GM12878 (cell line): ENCODE measurements around the gene MRRF. TPM values are rescaled to one million over a fixed set of nuclear protein-coding genes. Genes with fewer than 3 reads are reported as not detected.

Experiments
- ATAC-seq: fragments of 200-7000 bp; cut with Tn5 transposase; 3 replicates; pipeline ENCODE4 v1.9.1; 2020; ENCODE audit warnings: mild to moderate bottlenecking, moderate library complexity
- BruUV-seq: library from RNA; stranded (reverse); fragments of 400-500 nt; replicated peaks from 2 replicates; lab custom pipeline; 2021; lab: Mats Ljungman, UMichigan
- CTCF ChIA-PET: fragments of 300-600 bp; sonication (Branson Sonifier 250); formaldehyde crosslinking; extraction: SDS; loops from one replicate; lab custom pipeline; 2021; ENCODE audit warnings: inconsistent platforms; lab: Yijun Ruan, JAX
- POLR2A ChIA-PET: fragments of 350-600 bp; formaldehyde crosslinking; extraction: SDS; loops from one replicate; lab custom pipeline; 2021; ENCODE audit warnings: inconsistent platforms; lab: Charles Lee
- RAD21 ChIA-PET: fragments of 300-600 bp; sonication (Branson Sonifier 250); formaldehyde crosslinking; loops from one replicate; lab custom pipeline; 2023; ENCODE audit warnings: antibody characterized with exemption; ENCODE audit not compliant: unreplicated experiment; lab: Charles Lee
- SMC1A ChIA-PET: fragments of 300-600 bp; sonication (Branson Sonifier 250); formaldehyde crosslinking; loops from one replicate; lab custom pipeline; 2023; ENCODE audit not compliant: unreplicated experiment, uncharacterized antibody; lab: Charles Lee
- DNase-seq: peaks from one replicate; pipeline ENCODE4 v3.0.0-alpha.2; 2011; ENCODE audit warnings: low read depth, low spot score
- FAIRE-seq: peaks from 3 replicates; lab custom pipeline; 2011; peaks lifted over from hg19 to GRCh38; lab: Jason Lieb, UNC
- H2AFZ ChIP-seq: 2 replicates; pipeline ENCODE4 v1.6.0; 2011; ENCODE audit warnings: low read depth, low read length, control low read depth; ENCODE audit not compliant: control insufficient read depth
- H3K27ac ChIP-seq: 2 replicates; pipeline ENCODE4 v1.5.1; 2011; ENCODE audit warnings: control low read depth; ENCODE audit not compliant: control insufficient read depth, insufficient read depth
- H3K27me3 ChIP-seq, 2 experiments: replicated peaks in 1 of 2; 2 replicates each; pipeline versions ENCODE4 v1.6.0 to v1.6.1; 2011; ENCODE audit warnings: low read length in 1 of 2; ENCODE audit not compliant: control insufficient read depth in 2 of 2, insufficient read depth in 2 of 2
- H3K36me3 ChIP-seq, 2 experiments: 2 replicates each; pipeline ENCODE4 v1.5.1; 2011; ENCODE audit warnings: low read length in 1 of 2; ENCODE audit not compliant: control insufficient read depth in 2 of 2, insufficient read depth in 2 of 2
- H3K4me1 ChIP-seq: 2 replicates; pipeline ENCODE4 v1.6.1; 2011; ENCODE audit warnings: mild to moderate bottlenecking, low read length, moderate library complexity, mixed read lengths; ENCODE audit not compliant: control insufficient read depth, insufficient read depth
- H3K4me2 ChIP-seq: 2 replicates; pipeline ENCODE4 v1.6.0; 2011; ENCODE audit warnings: control low read depth; ENCODE audit not compliant: control insufficient read depth, insufficient read depth
- H3K4me3 ChIP-seq: fragments of 200-600 bp; sonication (generic); 2 replicates; pipeline ENCODE4 v1.5.1; 2016
- H3K79me2 ChIP-seq: 2 replicates; pipeline ENCODE4 v1.6.0; 2011; ENCODE audit warnings: low read length; ENCODE audit not compliant: control insufficient read depth, insufficient read depth
- H3K9ac ChIP-seq: 2 replicates; pipeline ENCODE4 v1.8.0; 2011; ENCODE audit warnings: low read length, control low read depth, mixed read lengths; ENCODE audit not compliant: control insufficient read depth, insufficient read depth
- H3K9me3 ChIP-seq: replicated peaks from 3 replicates; pipeline ENCODE4 v1.5.1; 2011; ENCODE audit warnings: mild to moderate bottlenecking, low read length; ENCODE audit not compliant: control insufficient read depth, insufficient read depth
- H4K20me1 ChIP-seq: 2 replicates; pipeline ENCODE4 v1.6.0; 2011; ENCODE audit not compliant: control insufficient read depth, insufficient read depth
- ATF3 ChIP-seq: IDR thresholded peaks from 2 replicates; pipeline ENCODE4 v1.6.1; 2011; ENCODE audit warnings: low read depth, mild to moderate bottlenecking, low read length, moderate library complexity, borderline replicate concordance; ENCODE audit errors: extremely low read depth
- ATF7 ChIP-seq: fragments of 450-650 bp; IDR thresholded peaks from 2 replicates; pipeline ENCODE4 v1.6.1; 2016; ENCODE audit warnings: low read depth, mild to moderate bottlenecking
- BCL11A ChIP-seq: IDR thresholded peaks from 2 replicates; pipeline ENCODE4 v1.6.1; 2011; ENCODE audit warnings: low read depth, low read length
- CBFB ChIP-seq: IDR thresholded peaks from 2 replicates; pipeline ENCODE4 v1.6.1; 2016; ENCODE audit warnings: antibody characterized with exemption, low read depth
- CREB1 ChIP-seq: IDR thresholded peaks from 2 replicates; pipeline ENCODE4 v1.6.1; 2012; ENCODE audit warnings: low read depth, mild to moderate bottlenecking, inconsistent platforms
- ESRRA ChIP-seq: IDR thresholded peaks from 2 replicates; pipeline ENCODE4 v1.6.1; 2012; ENCODE audit warnings: mild to moderate bottlenecking, low read length, improper control_type of control experiment
- EZH2 ChIP-seq: IDR thresholded peaks from 2 replicates; pipeline ENCODE4 v1.6.1; 2012; ENCODE audit warnings: low read depth, mild to moderate bottlenecking, control low read depth, inconsistent platforms, low read length, borderline replicate concordance; ENCODE audit not compliant: control insufficient read depth
- HDAC6 ChIP-seq: fragments of 200-600 bp; sonication (generic); IDR thresholded peaks from one replicate; pipeline ENCODE4 v1.8.0; 2017; ENCODE audit warnings: antibody characterized with exemption; ENCODE audit not compliant: unreplicated experiment
- HDGF ChIP-seq: fragments of 450-650 bp; IDR thresholded peaks from 2 replicates; pipeline ENCODE4 v1.6.1; 2016; ENCODE audit warnings: antibody characterized with exemption
- JUND ChIP-seq: IDR thresholded peaks from 2 replicates; pipeline ENCODE4 v1.6.1; 2012; ENCODE audit warnings: low read depth, mild to moderate bottlenecking, low read length, improper control_type of control experiment, moderate library complexity
- MYC ChIP-seq: IDR thresholded peaks from 2 replicates; pipeline ENCODE4 v1.6.1; 2011; ENCODE audit warnings: mild to moderate bottlenecking, low read length, moderate library complexity, inconsistent platforms; ENCODE audit not compliant: insufficient read depth, insufficient replicate concordance, insufficient read length, severe bottlenecking
- NFIC ChIP-seq: IDR thresholded peaks from 2 replicates; pipeline ENCODE4 v1.6.1; 2012; ENCODE audit warnings: low read depth, mild to moderate bottlenecking, inconsistent platforms, low read length, moderate library complexity
- NFYA ChIP-seq: IDR thresholded peaks from 2 replicates; pipeline ENCODE4 v1.6.1; 2011; ENCODE audit warnings: low read depth, mild to moderate bottlenecking, low read length, improper control_type of control experiment, borderline replicate concordance
- RAD21 ChIP-seq: IDR thresholded peaks from 2 replicates; pipeline ENCODE4 v1.6.1; 2011; ENCODE audit warnings: mild to moderate bottlenecking, low read depth, low read length, moderate library complexity; ENCODE audit not compliant: insufficient read depth
- ZZZ3 ChIP-seq: IDR thresholded peaks from 2 replicates; pipeline ENCODE4 v1.6.1; 2011; ENCODE audit warnings: low read depth; ENCODE audit not compliant: control insufficient read depth, insufficient read length
- WGBS: methylation state at CpG from one replicate; pipeline ENCODE4 v1.1.6; 2016; ENCODE audit warnings: low lambda C conversion rate; ENCODE audit not compliant: insufficient replicate concordance, insufficient coverage; ENCODE audit errors: missing lambda C conversion rate; 5-methylcytosine and 5-hydroxymethylcytosine counted together
- in situ Hi-C: fragments of 300-500 bp; cut with MboI; formaldehyde crosslinking; loops from 9 replicates; pipeline ENCODE4 v1.14.3; 2018; ENCODE audit warnings: mixed read lengths
- intact Hi-C: fragments of 100-400 bp; cut with micrococcal nuclease; formaldehyde crosslinking; loops from one replicate; pipeline ENCODE4 v1.14.2; 2022; ENCODE audit not compliant: unreplicated experiment
- polyA plus RNA-seq, 11 experiments: library from polyadenylated mRNA; depleted of rRNA in 4 of 11; unstranded in 6 of 11; stranded (reverse) in 5 of 11; fragments of >200 nt; fragmentation: Nextera tagmentation in 4 of 11; fragmentation: Illumina TruSeq in 1 of 11; extraction: Ambion mirVana in 4 of 11; extraction: Trizol in 1 of 11; gene quantifications; 1 replicate in 1 of 11; 2 replicates in 10 of 11; pipeline versions ENCODE4 v1.2.1 to v1.2.3, GENCODE V29; 2011 to 2016; ENCODE audit warnings: inconsistent platforms in 2 of 11, missing spikeins in 2 of 11, low read depth in 1 of 11
- total RNA-seq, 4 experiments: library from RNA; depleted of rRNA in 3 of 4; stranded (reverse); fragments of >200 nt in 3 of 4; fragmentation: Illumina TruSeq in 1 of 4; extraction: Trizol in 1 of 4; gene quantifications; 2 replicates each; pipeline versions ENCODE4 v1.2.1 to v1.2.3, GENCODE V29; 2013 to 2021
- TF ChIP-seq, protein P1 (sequence below): fragments of 450-650 bp; IDR thresholded peaks from 2 replicates; pipeline ENCODE4 v1.6.1; 2016; ENCODE audit warnings: mild to moderate bottlenecking, moderate library complexity, borderline replicate concordance

Gene MRRF
- total and polyA plus RNA-seq, 10 of the 15 experiments (the other 5 are each of a cell fraction or from before 2014, with no cell fraction given), result 64.8 to 112 (median 76.4) TPM

- intact Hi-C loops (no loop called here), in situ Hi-C loops (no loop called here)
- DNase-seq, result no peak
- no peak overlapping the region for H2AFZ ChIP-seq
- ChIA-PET CTCF (interaction anchor here (1.4 kb wide), 1 partner anchor 219 kb away, joined by 7 read pairs; no protein-coding TSS in a partner anchor), SMC1A (interaction anchor here (1.1 to 1.7 kb wide), 3 partner anchors 9 to 219 kb away, joined by 3 to 4 read pairs (median 3); no protein-coding TSS in a partner anchor), RAD21 (no interaction called here), POLR2A (no interaction called here)
- no peak overlapping the region for H3K9ac ChIP-seq
- H3K9me3 ChIP-seq, result no peaks in the 10 kb centered on the region
- 98% methylated on average over 3 of the region's 3 CpGs for WGBS
- no peak overlapping the region for H3K4me3 ChIP-seq
- H3K4me2 ChIP-seq, result no peak overlapping the region
- 0 out of 2 replicates have a peak, but pooled peaks cover 3% of the 10 kb centered on the region for H3K4me1 ChIP-seq
- BruUV-seq, result no TSS peak
- H3K36me3 ChIP-seq, result peaks cover 9 to 23% of the 10 kb centered on the region in 2 experiments
- H3K79me2 ChIP-seq, result no peaks in the 10 kb centered on the region
- no peaks in the 10 kb centered on the region for H4K20me1 ChIP-seq
- ATAC-seq, result no peak
- FAIRE-seq, result no peak
- no peak overlapping the region for H3K27ac ChIP-seq
- TF ChIP-seq ATF3 (no peak), CBFB (no peak), RAD21 (no peak), EZH2 (no peak), ZZZ3 (no peak), ATF7 (no peak), HDAC6 (no peak), JUND (no peak), MYC (no peak), NFYA (no peak), HDGF (no peak), BCL11A (no peak), CREB1 (no peak), NFIC (no peak), ESRRA (no peak)
- TF ChIP-seq, protein P1, sequence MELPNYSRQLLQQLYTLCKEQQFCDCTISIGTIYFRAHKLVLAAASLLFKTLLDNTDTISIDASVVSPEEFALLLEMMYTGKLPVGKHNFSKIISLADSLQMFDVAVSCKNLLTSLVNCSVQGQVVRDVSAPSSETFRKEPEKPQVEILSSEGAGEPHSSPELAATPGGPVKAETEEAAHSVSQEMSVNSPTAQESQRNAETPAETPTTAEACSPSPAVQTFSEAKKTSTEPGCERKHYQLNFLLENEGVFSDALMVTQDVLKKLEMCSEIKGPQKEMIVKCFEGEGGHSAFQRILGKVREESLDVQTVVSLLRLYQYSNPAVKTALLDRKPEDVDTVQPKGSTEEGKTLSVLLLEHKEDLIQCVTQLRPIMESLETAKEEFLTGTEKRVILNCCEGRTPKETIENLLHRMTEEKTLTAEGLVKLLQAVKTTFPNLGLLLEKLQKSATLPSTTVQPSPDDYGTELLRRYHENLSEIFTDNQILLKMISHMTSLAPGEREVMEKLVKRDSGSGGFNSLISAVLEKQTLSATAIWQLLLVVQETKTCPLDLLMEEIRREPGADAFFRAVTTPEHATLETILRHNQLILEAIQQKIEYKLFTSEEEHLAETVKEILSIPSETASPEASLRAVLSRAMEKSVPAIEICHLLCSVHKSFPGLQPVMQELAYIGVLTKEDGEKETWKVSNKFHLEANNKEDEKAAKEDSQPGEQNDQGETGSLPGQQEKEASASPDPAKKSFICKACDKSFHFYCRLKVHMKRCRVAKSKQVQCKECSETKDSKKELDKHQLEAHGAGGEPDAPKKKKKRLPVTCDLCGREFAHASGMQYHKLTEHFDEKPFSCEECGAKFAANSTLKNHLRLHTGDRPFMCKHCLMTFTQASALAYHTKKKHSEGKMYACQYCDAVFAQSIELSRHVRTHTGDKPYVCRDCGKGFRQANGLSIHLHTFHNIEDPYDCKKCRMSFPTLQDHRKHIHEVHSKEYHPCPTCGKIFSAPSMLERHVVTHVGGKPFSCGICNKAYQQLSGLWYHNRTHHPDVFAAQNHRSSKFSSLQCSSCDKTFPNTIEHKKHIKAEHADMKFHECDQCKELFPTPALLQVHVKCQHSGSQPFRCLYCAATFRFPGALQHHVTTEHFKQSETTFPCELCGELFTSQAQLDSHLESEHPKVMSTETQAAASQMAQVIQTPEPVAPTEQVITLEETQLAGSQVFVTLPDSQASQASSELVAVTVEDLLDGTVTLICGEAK, result no peak
- H3K27me3 ChIP-seq, result no peaks in the 10 kb centered on the region
Measured at GRCh38 chr9:122318284-122318683, 53.6 kb downstream of the MRRF start.
